ENCODE results near the gene IMMP2L. TPM values are rescaled to one million over a fixed set of nuclear protein-coding genes. Genes with fewer than 3 reads are reported as not detected.

Gene IMMP2L
- total RNA-seq, 2 experiments from 2014 or later, result 8.9 to 18.7 TPM

GRCh38 chr7:111168182-111168581 lies 394.1 kb downstream of the IMMP2L start:
- CTCF ChIA-PET, result no interaction called here

GRCh38 chr7:111164442-111164841 lies 397.9 kb downstream of the IMMP2L start:
- no peaks in the 10 kb centered on the region for H3K4me1 ChIP-seq (ENCODE audit: insufficient read depth, low read length)
- ChIA-PET CTCF (no interaction called here), POLR2A (no interaction called here)
- H3K4me3 ChIP-seq (ENCODE audit: low read length), result no peak overlapping the region
- Mint-ChIP-seq H3K27me3 (no peaks in the 10 kb centered on the region), H3K27ac (no peak overlapping the region), H3K36me3 (ENCODE audit: low read depth) (no peaks in the 10 kb centered on the region), H3K9me3 (no peaks in the 10 kb centered on the region), H3K4me3 (no peak overlapping the region), H3K4me1 (ENCODE audit: low read depth) (no peaks in the 10 kb centered on the region)
- no peak overlapping the region for H3K27ac ChIP-seq (ENCODE audit: low read depth in 1 of 2, low read length in 2 of 2)
- H3K9me3 ChIP-seq (ENCODE audit: control insufficient read depth in 1 of 2, insufficient read depth in 1 of 2, low read length in 2 of 2), result no peaks in the 10 kb centered on the region
- no peaks in the 10 kb centered on the region for H3K27me3 ChIP-seq (ENCODE audit: control insufficient read depth in 1 of 2, insufficient read depth in 2 of 2, low read length in 2 of 2)
- H3K36me3 ChIP-seq (ENCODE audit: insufficient read depth, low read length), result no peaks in the 10 kb centered on the region
- no peak for DNase-seq
- ATAC-seq (ENCODE audit: poor library complexity), result no peak
- intact Hi-C loops (cut with DNase I, micrococcal nuclease), result no loop called here
- no peak for TF ChIP-seq CTCF (IDR thresholded peaks at IDR 0.05)

More at GRCh38 chr7:111168182-111168581, 394.1 kb downstream of the IMMP2L start:
- ATAC-seq (ENCODE audit: poor library complexity) (no peak), DNase-seq (no peak)
- Mint-ChIP-seq H3K4me1 (ENCODE audit: low read depth) (no peaks in the 10 kb centered on the region), H3K36me3 (ENCODE audit: low read depth) (no peaks in the 10 kb centered on the region), H3K27ac (no peak overlapping the region), H3K27me3 (no peaks in the 10 kb centered on the region), H3K4me3 (no peak overlapping the region), H3K9me3 (no peaks in the 10 kb centered on the region)
- no peak overlapping the region for H3K4me3 ChIP-seq (ENCODE audit: low read length)
- no peaks in the 10 kb centered on the region for H3K27me3 ChIP-seq (ENCODE audit: control insufficient read depth in 1 of 2, insufficient read depth in 2 of 2, low read length in 2 of 2)
- intact Hi-C loops (cut with DNase I, micrococcal nuclease), result no loop called here
- H3K36me3 ChIP-seq (ENCODE audit: insufficient read depth, low read length), result no peaks in the 10 kb centered on the region
- TF ChIP-seq CTCF (IDR thresholded peaks at IDR 0.05), result no peak
- no peaks in the 10 kb centered on the region for H3K4me1 ChIP-seq (ENCODE audit: insufficient read depth, low read length)
- POLR2A ChIA-PET, result interaction anchor here (0.7 kb wide), 2 partner anchors 14 to 403 kb away, joined by 3 to 5 read pairs; no protein-coding TSS in a partner anchor
- H3K9me3 ChIP-seq (ENCODE audit: control insufficient read depth in 1 of 2, insufficient read depth in 1 of 2, low read length in 2 of 2), result no peaks in the 10 kb centered on the region
- H3K27ac ChIP-seq (ENCODE audit: low read depth in 1 of 2, low read length in 2 of 2), result no peak overlapping the region

GRCh38 chr7:111162692-111163091 lies 399.6 kb downstream of the IMMP2L start:
- CTCF ChIA-PET, result no interaction called here
- H3K36me3 Mint-ChIP-seq (ENCODE audit: low read depth), result no peaks in the 10 kb centered on the region
- no peaks in the 10 kb centered on the region for H3K27me3 ChIP-seq (ENCODE audit: control insufficient read depth in 1 of 2, insufficient read depth in 2 of 2, low read length in 2 of 2)
- ATAC-seq (ENCODE audit: poor library complexity) (no peak), DNase-seq (no peak)
- no peaks in the 10 kb centered on the region for H3K9me3 ChIP-seq (ENCODE audit: control insufficient read depth in 1 of 2, insufficient read depth in 1 of 2, low read length in 2 of 2)
- no peak overlapping the region for H3K27ac Mint-ChIP-seq
- H3K9me3 Mint-ChIP-seq, result no peaks in the 10 kb centered on the region
- H3K4me3 Mint-ChIP-seq, result no peak overlapping the region
- no peaks in the 10 kb centered on the region for H3K4me1 Mint-ChIP-seq (ENCODE audit: low read depth)
- TF ChIP-seq CTCF (IDR thresholded peaks at IDR 0.05), result no peak
- intact Hi-C loops (cut with DNase I, micrococcal nuclease), result no loop called here
- H3K36me3 ChIP-seq (ENCODE audit: insufficient read depth, low read length), result no peaks in the 10 kb centered on the region
- no peaks in the 10 kb centered on the region for H3K4me1 ChIP-seq (ENCODE audit: insufficient read depth, low read length)
- H3K27me3 Mint-ChIP-seq, result no peaks in the 10 kb centered on the region
- POLR2A ChIA-PET, result no interaction called here
- H3K27ac ChIP-seq (ENCODE audit: low read depth in 1 of 2, low read length in 2 of 2), result no peak overlapping the region
- no peak overlapping the region for H3K4me3 ChIP-seq (ENCODE audit: low read length)
